HG03432 (cell line): ENCODE data around the gene GARIN5A.

ENCODE experiments used
- ATAC-seq: cut with Tn5 transposase; IDR thresholded peaks from one replicate; pipeline ENCODE4 v1.9.1; 2021; ENCODE audit warnings: mild to moderate bottlenecking, moderate library complexity; ENCODE audit not compliant: unreplicated experiment

GARIN5A gene

DNA sequence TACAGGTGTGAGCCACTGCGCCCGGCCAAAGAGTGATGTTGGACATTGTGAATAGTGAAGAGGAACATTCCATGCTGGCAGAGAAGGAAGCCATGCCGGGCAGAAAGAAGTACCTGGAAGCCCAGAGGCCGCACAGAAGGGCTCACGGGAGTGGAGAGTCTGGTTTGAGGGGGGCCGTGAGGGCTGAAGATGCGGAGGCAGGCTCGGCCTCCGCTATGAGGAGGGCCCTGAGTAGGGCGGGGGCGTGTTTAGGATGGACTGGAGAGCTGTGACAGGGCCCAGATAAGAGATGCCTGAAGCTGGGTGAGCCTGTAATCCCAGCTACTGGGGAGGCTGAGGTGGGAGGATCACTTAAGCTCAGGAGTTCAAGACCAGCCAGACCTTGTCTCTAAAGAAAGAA lies 32.7 kb upstream of the GARIN5A start:
- ATAC-seq, result no peak

DNA sequence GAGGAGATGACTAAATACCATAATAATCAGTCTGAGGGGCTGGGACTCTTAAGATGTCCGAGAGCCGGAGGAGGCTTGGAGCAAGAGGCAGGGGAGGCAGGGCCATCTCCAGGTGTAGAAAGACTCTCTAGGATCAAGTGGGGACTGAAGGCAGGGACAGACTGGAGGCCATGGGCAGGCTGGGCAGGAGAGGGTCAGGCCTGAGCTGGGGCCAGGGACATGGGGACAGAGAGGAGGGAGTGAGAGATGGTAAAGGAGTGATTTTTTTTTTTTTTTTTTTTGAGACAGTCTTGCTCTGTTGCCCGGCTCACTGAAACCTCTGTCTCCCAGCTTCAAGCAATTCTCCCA lies 32.2 kb upstream of the GARIN5A start:
- ATAC-seq, result no peak

- no peak for ATAC-seq
Observed at GRCh38 chr19:50507376-50507775, 30.7 kb upstream of the GARIN5A start.

- ATAC-seq, result no peak
Observed at GRCh38 chr19:50506700-50507099, 30.1 kb upstream of the GARIN5A start.

- ATAC-seq, result no peak
Observed at GRCh38 chr19:50505856-50506611, 29.4 kb upstream of the GARIN5A start.

DNA sequence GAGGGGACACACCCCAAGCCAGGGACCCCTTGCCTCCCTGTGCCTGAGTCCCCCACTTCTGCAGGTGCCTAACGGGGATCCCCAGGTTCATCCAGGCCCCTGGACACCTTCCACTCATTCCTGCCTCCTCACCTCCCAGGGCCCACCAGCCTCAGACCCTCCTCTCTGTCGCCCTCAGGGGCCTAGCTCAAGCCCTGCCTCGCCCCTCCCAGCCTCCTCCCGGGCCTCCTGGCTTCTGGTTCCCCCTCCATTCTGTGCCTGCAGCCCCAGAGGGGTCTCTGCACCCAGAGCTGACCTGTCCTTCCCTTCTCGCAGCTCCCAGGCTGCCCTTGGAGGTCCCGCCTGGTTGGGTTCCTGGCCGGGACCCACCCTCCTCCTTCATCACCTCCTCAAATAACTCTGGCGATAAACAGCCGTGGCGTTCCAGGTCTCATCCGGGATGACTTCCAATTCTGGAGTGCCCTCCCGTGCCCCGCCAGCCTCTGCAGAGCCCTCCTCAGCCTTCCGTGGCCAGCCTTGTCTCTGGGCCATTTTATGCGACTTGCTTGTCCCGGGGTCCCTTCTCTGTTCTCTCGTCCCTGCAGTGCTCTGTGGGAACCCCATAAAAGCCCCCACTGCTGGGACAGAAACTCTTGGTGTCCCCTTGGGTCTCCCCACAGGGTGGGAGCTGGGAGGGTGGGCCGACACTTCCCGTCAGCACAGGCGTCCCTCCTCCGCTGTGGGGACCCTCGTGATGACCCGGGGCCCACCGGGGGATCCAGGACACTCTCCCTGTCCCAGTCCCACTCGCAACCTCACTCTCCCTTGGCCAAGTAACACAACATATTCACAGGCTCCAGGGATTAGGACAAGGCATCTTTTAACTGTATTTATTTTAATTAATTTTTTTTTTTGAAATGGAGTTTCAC lies 25.2 kb upstream of the GARIN5A start:
- ATAC-seq, result no peak

- no peak for ATAC-seq
Observed at GRCh38 chr19:50501186-50501567, 24.5 kb upstream of the GARIN5A start.

- ATAC-seq, result no peak
Observed at GRCh38 chr19:50500753-50501151, 24.1 kb upstream of the GARIN5A start.

GRCh38 chr19:50500060-50500752 lies 23.6 kb upstream of the GARIN5A start:
- no peak for ATAC-seq

GRCh38 chr19:50498219-50499056 lies 21.8 kb upstream of the GARIN5A start:
- ATAC-seq, result no peak

GRCh38 chr19:50497022-50497405 lies 20.4 kb upstream of the GARIN5A start:
- ATAC-seq, result no peak

DNA sequence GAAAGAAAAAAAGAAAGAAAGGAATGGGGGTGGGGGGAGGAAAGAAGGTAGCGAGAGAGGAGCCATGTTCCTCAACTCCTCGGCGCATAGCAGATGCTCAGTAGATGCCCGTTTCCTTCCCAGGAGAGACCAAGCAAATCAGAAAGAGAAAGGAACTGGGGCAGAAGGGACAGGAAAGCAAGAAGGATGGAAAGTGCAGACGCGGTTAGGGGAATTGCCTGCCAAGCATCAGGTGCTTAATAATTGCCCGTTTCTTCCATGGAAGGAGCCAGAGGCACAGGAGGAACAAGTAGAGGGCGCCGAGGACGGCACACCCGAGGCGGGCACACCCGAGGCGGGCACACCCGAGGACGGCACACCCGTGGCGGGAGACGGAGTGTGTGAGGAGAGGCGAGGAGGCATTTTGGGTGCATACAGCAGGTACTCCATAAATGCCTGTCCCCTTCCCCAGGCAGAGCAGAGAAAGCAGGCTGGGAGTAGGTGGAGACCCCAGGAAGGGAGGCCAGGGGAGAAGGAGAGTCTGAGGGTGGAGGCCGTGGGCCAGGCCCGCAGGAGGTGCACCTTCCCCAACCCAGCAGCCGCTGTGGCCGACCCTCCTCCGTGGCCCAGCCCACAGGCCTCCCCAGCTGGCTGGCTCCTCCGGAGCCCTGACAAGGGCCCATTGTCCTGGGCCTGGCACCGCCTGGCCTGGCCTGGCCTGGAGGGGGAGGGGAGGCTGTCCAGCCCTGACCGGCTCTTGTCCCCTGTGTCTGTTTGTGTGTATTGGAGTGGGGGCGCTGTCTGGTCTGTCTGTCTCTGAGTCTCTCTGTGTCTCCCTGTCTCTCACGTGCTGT lies 19.8 kb upstream of the GARIN5A start:
- no peak for ATAC-seq

DNA sequence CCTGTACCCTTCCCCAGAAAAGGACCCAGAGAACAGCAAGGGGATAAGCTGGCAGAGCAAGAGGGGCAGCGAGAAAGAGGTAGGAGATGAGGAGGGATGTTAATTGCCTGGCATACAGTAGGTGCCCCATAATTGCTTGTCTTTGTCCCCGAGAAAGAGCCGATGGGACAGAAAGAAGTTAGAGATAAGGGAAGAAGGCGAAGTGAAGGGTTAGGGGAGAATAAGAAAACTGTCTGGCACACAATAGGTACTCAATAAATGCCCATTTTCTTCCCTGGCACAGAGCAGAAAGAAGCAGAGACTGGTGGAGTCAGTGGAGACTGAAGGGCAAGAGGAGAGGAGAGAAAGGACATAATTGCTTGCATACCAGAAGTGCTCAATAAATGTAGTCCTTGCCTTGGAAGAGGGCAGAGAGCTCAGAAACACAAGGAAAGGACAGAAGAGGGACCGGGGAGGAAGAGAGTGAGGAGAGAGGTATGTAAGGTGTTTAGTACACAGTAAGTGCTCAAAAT lies 18.4 kb upstream of the GARIN5A start:
- no peak for ATAC-seq

DNA sequence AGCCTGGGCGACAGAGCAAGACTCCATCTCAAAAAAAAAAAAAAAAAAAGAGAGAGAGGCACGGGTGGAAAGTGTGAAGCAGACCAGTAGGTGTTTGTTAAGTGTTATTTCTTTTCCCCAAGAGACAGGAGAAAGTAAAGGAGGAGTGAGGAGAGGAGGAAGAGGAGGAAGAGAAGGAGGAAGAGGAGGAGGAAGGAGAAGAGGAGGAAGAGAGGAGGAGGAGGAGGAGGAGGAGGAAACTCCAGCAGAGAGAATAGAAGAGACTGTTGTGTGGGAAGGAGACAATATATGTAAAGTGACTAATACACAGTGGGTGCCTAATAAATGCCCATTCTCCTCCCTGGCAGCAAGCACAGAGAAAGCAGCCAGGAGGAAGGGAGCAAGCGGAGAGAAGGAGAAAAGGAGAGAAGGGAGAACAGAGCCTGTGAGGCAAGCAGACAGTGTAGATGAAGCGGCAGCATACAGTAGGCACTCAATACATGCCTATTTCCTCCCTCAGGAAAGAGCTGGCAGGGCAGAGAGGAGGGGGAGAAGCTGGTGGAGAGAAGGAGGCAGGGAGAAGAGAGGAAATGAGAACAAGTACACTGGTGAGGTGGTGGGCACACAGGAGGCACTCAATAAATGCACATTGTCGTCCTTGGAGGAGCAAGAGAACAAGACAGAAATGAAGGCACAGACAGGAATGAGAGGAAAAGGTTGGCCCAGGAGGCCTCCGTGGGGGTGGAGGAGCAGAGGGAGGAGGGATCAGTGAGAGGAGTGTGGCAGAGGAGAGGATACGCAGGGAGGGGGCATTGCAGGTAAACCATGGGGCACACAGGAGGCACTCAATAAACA lies 17.8 kb upstream of the GARIN5A start:
- no peak for ATAC-seq

GRCh38 chr19:50493171-50493570 lies 16.5 kb upstream of the GARIN5A start:
- ATAC-seq, result no peak

DNA sequence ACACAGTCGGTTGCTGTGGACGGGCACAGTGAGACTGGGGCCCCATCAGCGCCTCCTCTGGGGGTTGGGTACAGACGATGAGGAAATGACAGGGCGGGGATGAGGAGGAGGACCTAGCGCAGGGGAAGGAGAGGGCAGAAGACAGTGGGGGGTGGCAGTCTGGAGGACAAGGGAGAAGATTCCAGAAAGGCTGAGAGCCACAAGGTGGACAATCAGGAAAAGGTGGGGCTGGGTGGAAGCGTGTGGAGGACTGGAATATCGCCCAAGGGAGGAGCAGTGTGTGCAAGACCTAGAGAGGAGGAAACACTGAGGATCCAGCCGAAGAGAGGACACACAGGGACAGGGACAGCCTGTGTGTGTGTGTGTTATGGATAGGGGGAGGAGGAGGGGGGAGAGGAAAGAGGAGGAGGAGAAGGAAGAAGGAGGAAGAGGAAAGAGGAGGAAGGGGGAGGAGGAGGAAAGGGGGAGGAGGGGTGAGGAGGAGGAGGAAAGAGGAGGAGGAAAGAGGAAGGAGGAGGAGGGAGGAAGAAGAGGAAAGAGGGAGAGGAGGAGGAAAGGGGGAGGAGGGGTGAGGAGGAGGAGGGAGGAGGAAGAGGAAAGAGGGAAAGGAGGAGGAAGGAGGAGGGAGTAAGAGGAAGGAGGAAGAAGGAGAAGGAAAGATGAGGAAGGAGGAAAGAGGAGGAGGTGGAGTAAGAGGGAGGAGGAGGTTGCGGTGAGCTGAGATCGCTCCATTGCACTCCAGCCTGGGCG lies 15.8 kb upstream of the GARIN5A start:
- no peak for ATAC-seq

DNA sequence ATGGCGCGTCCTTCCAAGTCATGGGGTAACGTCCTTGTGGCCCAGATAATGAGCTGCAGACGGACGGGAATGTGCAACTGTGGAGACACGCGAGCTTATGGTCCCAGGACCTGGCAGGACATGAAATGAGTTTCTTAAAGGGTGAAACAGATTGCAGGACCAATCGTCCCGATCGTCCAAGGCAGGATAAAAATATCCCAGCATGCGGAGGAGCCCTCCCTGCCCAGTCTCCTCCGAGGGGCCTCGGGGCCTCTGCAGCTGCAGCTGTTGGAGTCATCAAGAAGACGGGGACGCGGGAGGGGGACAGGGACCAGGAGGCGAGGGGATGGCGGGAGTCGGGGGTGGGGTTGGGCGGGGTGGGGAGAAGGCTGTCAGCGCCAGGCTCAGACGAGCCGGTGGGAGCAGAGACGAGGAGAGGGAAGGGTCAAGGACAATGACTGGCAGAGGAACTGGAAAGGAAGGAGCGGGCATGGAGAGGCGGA lies 14.4 kb upstream of the GARIN5A start:
- no peak for ATAC-seq

DNA sequence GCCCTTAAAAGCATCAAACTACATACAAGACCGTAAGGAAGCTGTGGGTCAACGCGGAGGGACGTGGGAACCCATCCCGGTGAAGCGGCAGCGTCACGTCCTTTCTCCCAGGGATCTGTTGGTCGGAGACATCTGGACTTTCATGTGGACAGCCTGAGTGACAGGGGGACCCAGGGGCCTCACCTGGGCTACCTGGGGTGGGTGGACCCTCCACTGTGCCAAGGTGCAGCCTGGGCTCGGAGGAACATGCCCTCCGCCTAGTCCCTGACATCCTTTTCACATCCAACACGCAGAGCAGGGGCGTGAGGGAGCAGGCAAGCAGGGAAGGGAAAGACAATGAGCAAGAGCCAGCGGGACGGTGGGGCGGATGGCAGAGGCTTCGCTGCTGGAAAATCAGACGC lies 13.8 kb upstream of the GARIN5A start:
- ATAC-seq, result no peak
